ENCODE measurements around the gene NEU1. TPM values are rescaled to one million over a fixed set of nuclear protein-coding genes. Genes with fewer than 3 reads are reported as not detected.

NEU1 gene
- total RNA-seq, 2 donors from 2014 or later, result 42.4 to 50.7 TPM

- H3K4me1 ChIP-seq (ENCODE audit: control insufficient read depth, insufficient read depth, low read length), result no peaks in the 10 kb centered on the region
- Mint-ChIP-seq H3K9me3 (no peaks in the 10 kb centered on the region), H3K27me3 (ENCODE audit: insufficient read depth) (peaks cover 12% of the 10 kb centered on the region), H3K36me3 (ENCODE audit: low read depth) (peaks cover 7% of the 10 kb centered on the region), H3K4me1 (peaks cover 3% of the 10 kb centered on the region), H3K27ac (no peak overlapping the region), H3K4me3 (no peak overlapping the region)
- no peak overlapping the region for H3K27ac ChIP-seq (ENCODE audit: low read depth, low read length)
- H3K36me3 ChIP-seq (ENCODE audit: control insufficient read depth, insufficient read depth, low read length), result peaks cover 5% of the 10 kb centered on the region
- no peaks in the 10 kb centered on the region for H3K27me3 ChIP-seq (ENCODE audit: control insufficient read depth, insufficient read depth, low read length, poor library complexity, severe bottlenecking)
- H3K9ac ChIP-seq (ENCODE audit: extremely low read depth, low read length, poor library complexity, severe bottlenecking), result no peak overlapping the region
- H3K9me3 ChIP-seq (ENCODE audit: control insufficient read depth, low read length), result no peaks in the 10 kb centered on the region
- no peak for TF ChIP-seq CTCF (conservative IDR thresholded peaks at IDR 0.05)
- no peak for DNase-seq
- WGBS, 2 experiments (ENCODE audit: insufficient coverage in 1 of 2, insufficient read length in 1 of 2), result 90 to 96% methylated on average over 2 to 5 of the region's 5 CpGs
- H3K4me3 ChIP-seq (ENCODE audit: low read length), result no peak overlapping the region
Observed at GRCh38 chr6:31874836-31875572, 12.4 kb upstream of the NEU1 start.

GRCh38 chr6:31874084-31874670 lies 11.6 kb upstream of the NEU1 start:
- no peak for TF ChIP-seq CTCF (conservative IDR thresholded peaks at IDR 0.05)
- Mint-ChIP-seq H3K9me3 (no peaks in the 10 kb centered on the region), H3K27me3 (ENCODE audit: insufficient read depth) (peaks cover 12% of the 10 kb centered on the region), H3K4me3 (no peak overlapping the region), H3K36me3 (ENCODE audit: low read depth) (no peaks in the 10 kb centered on the region), H3K4me1 (peaks cover 3% of the 10 kb centered on the region), H3K27ac (no peak overlapping the region)
- no peak for DNase-seq
- H3K36me3 ChIP-seq (ENCODE audit: control insufficient read depth, insufficient read depth, low read length), result no peaks in the 10 kb centered on the region
- H3K27ac ChIP-seq (ENCODE audit: low read depth, low read length), result no peak overlapping the region
- no peaks in the 10 kb centered on the region for H3K4me1 ChIP-seq (ENCODE audit: control insufficient read depth, insufficient read depth, low read length)
- WGBS, 2 experiments (ENCODE audit: insufficient coverage in 1 of 2, insufficient read length in 1 of 2), result 88 to 92% methylated on average over 3 to 4 of the region's 4 CpGs
- no peak overlapping the region for H3K4me3 ChIP-seq (ENCODE audit: low read length)
- no peak overlapping the region for H3K9ac ChIP-seq (ENCODE audit: extremely low read depth, low read length, poor library complexity, severe bottlenecking)
- no peaks in the 10 kb centered on the region for H3K27me3 ChIP-seq (ENCODE audit: control insufficient read depth, insufficient read depth, low read length, poor library complexity, severe bottlenecking)
- H3K9me3 ChIP-seq (ENCODE audit: control insufficient read depth, low read length), result no peaks in the 10 kb centered on the region

GRCh38 chr6:31871046-31871659 lies 8.5 kb upstream of the NEU1 start:
- H3K4me1 ChIP-seq (ENCODE audit: control insufficient read depth, insufficient read depth, low read length), result no peaks in the 10 kb centered on the region
- TF ChIP-seq CTCF (conservative IDR thresholded peaks at IDR 0.05), result no peak
- no peaks in the 10 kb centered on the region for H3K36me3 Mint-ChIP-seq (ENCODE audit: low read depth)
- H3K9me3 ChIP-seq (ENCODE audit: control insufficient read depth, low read length), result no peaks in the 10 kb centered on the region
- H3K4me3 Mint-ChIP-seq, result no peak overlapping the region
- no peak for DNase-seq
- no peak overlapping the region for H3K4me3 ChIP-seq (ENCODE audit: low read length)
- 82 to 86% methylated on average over 8 to 9 of the region's 9 CpGs for WGBS, 2 experiments (ENCODE audit: insufficient coverage in 1 of 2, insufficient read length in 1 of 2)
- H3K27ac Mint-ChIP-seq, result no peak overlapping the region
- no peak overlapping the region for H3K27ac ChIP-seq (ENCODE audit: low read depth, low read length)
- H3K27me3 ChIP-seq (ENCODE audit: control insufficient read depth, insufficient read depth, low read length, poor library complexity, severe bottlenecking), result no peaks in the 10 kb centered on the region
- no peaks in the 10 kb centered on the region for H3K9me3 Mint-ChIP-seq
- no peaks in the 10 kb centered on the region for H3K36me3 ChIP-seq (ENCODE audit: control insufficient read depth, insufficient read depth, low read length)
- peaks cover 12% of the 10 kb centered on the region for H3K27me3 Mint-ChIP-seq (ENCODE audit: insufficient read depth)
- H3K4me1 Mint-ChIP-seq, result no peaks in the 10 kb centered on the region
- no peak overlapping the region for H3K9ac ChIP-seq (ENCODE audit: extremely low read depth, low read length, poor library complexity, severe bottlenecking)
